Adrenal gland (tissue), 12 donors: ENCODE measurements around the gene CLDN5. TPM values are rescaled to one million over a fixed set of nuclear protein-coding genes. Genes with fewer than 3 reads are reported as not detected.

Experiments used
- DNase-seq, 7 donors: peaks; one replicate each; pipeline ENCODE4 v3.0.0-alpha.2; 2019 to 2020
- H3K27ac ChIP-seq, 5 donors: fragments of 200-600 bp; sonication (generic) in 4 of 5; 1 replicate in 3 of 5; 2 replicates in 2 of 5; pipeline versions ENCODE4 v1.5.1 to v1.8.0; 2016 to 2020; ENCODE audit warnings: mild to moderate bottlenecking in 1 of 5
- H3K27me3 ChIP-seq: fragments of 200-600 bp; 2 replicates; pipeline ENCODE4 v1.8.0; 2021
- H3K36me3 ChIP-seq, 2 donors: fragments of 200-600 bp; replicated peaks in 1 of 2; 1 replicate in 1 of 2; 2 replicates in 1 of 2; pipeline versions ENCODE4 v1.5.1 to v1.8.0; 2018 to 2022
- H3K4me1 ChIP-seq, 2 donors: fragments of 200-600 bp; replicated peaks in 1 of 2; 1 replicate in 1 of 2; 2 replicates in 1 of 2; pipeline versions ENCODE4 v1.5.1 to v1.8.0; 2018 to 2021
- H3K4me3 ChIP-seq, 4 donors: fragments of 200-600 bp; sonication (generic) in 3 of 4; one replicate each; pipeline ENCODE4 v1.5.1; 2016 to 2018
- H3K9me3 ChIP-seq, 3 donors: fragments of 200-600 bp; sonication (generic) in 1 of 3; replicated peaks in 1 of 3; 1 replicate in 2 of 3; 2 replicates in 1 of 3; pipeline versions ENCODE4 v1.5.1 to v1.8.0; 2016 to 2021
- CTCF ChIP-seq, 6 experiments: fragments of 450-650 bp in 4 of 6; fragments of 200-600 bp in 2 of 6; sonication (generic) in 1 of 6; IDR thresholded peaks; 1 replicate in 5 of 6; 2 replicates in 1 of 6; pipeline versions ENCODE4 v1.5.1 to v1.8.0; 2016 to 2021; ENCODE audit warnings: antibody characterized with exemption in 6 of 6, mild to moderate bottlenecking in 2 of 6, moderate library complexity in 1 of 6
- POLR2A ChIP-seq, 2 donors: fragments of 450-650 bp; IDR thresholded peaks; one replicate each; pipeline ENCODE4 v1.6.1; 2017; ENCODE audit warnings: antibody characterized with exemption in 2 of 2, mild to moderate bottlenecking in 2 of 2, moderate library complexity in 1 of 2
- WGBS, 4 donors: extraction: QIAGEN DNeasy Blood & Tissue Kit in 2 of 4; methylation state at CpG; one replicate each; pipeline versions ENCODE4 v1.1.5 to v1.1.7; 2013 to 2017; 5-methylcytosine and 5-hydroxymethylcytosine counted together
- intact Hi-C, 2 donors: fragments of 100-400 bp; cut with DNase I; formaldehyde crosslinking; loops; one replicate each; pipeline versions ENCODE4 v1.14.1 to v1.15.0; 2022 to 2023
- polyA plus RNA-seq, 3 donors: library from polyadenylated mRNA; stranded (reverse); fragments of 200-250 nt in 2 of 3; fragments of 350-450 nt in 1 of 3; fragmentation: Illumina TruSeq in 1 of 3; extraction: RNeasy Lipid Tissue Mini Kit (QIAGEN cat#74804) in 1 of 3; gene quantifications; one replicate each; pipeline ENCODE4 v1.2.3, GENCODE V29; 2013 to 2014
- total RNA-seq, 9 donors: library from RNA; depleted of rRNA in 4 of 9; stranded (reverse); fragments of >200 nt in 4 of 9; fragments of 120-200 nt in 1 of 9; fragmentation: NEBNext Ultra II Directional in 1 of 9; extraction: Animal tissue kit (Norgen Biotek cat#: 25700) in 1 of 9; gene quantifications; one replicate each; pipeline versions ENCODE4 v1.1.0 to v1.2.4, GENCODE V29; 2013 to 2023
- donor health status: healthy with polysubstance abuse.
- donor health status: Bipolar disorder and iron deficiency.
- donor health status: DM: yes; HTN: yes; CAD: no.
- donor health status: DM: no; HTN: no; CAD: no.
- donor health status: DM: no; HTN: no; CAD: no.
- donor health status: DM: yes; HTN: yes; CAD: no.

CLDN5 gene
- total and polyA plus RNA-seq, 12 donors = 0.40 to 122 (median 31.3) TPM

- TF ChIP-seq POLR2A (IDR thresholded peaks at IDR 0.05) (no peak), CTCF (IDR thresholded peaks at IDR 0.05) (no peak)
- WGBS, 4 donors = 84 to 89% (median 88%) methylated on average over 7 of the region's 7 CpGs
- H3K4me3 ChIP-seq = no peak overlapping the region
Measured at GRCh38 chr22:19503367-19503766, 20.8 kb downstream of the CLDN5 start.

GRCh38 chr22:19501897-19502447 is 22.2 kb downstream of the CLDN5 start:
- 88 to 91% (median 89%) methylated on average over 3 of the region's 3 CpGs for WGBS, 4 donors
- no peak for TF ChIP-seq CTCF (IDR thresholded peaks at IDR 0.05)
- no peak for TF ChIP-seq POLR2A (IDR thresholded peaks at IDR 0.05)
- H3K4me3 ChIP-seq = no peak overlapping the region
- H3K4me1 ChIP-seq = no peaks in the 10 kb centered on the region
- no peaks in the 10 kb centered on the region for H3K27me3 ChIP-seq
- H3K36me3 ChIP-seq = no peaks in the 10 kb centered on the region
- DNase-seq = no peak
- no peak overlapping the region for H3K27ac ChIP-seq
- intact Hi-C loops = no loop called here
- no peaks in the 10 kb centered on the region for H3K9me3 ChIP-seq

More at GRCh38 chr22:19503367-19503766, 20.8 kb downstream of the CLDN5 start:
- Histone ChIP-seq H3K27ac (no peak overlapping the region), H3K9me3 (no peaks in the 10 kb centered on the region), H3K27me3 (no peaks in the 10 kb centered on the region), H3K36me3 (no peaks in the 10 kb centered on the region), H3K4me1 (no peaks in the 10 kb centered on the region)
- intact Hi-C loops = no loop called here
- no peak for DNase-seq

- intact Hi-C loops = loop anchor here in 1 of 2 donors (5.0 kb wide), 1 partner anchor 207 kb away; no protein-coding TSS in a partner anchor
- 89 to 100% (median 97%) methylated on average over 1 to 4 of the region's 4 CpGs for WGBS, 4 donors
- TF ChIP-seq CTCF (IDR thresholded peaks at IDR 0.05) (no peak), POLR2A (IDR thresholded peaks at IDR 0.05) (no peak)
Measured at GRCh38 chr22:19499880-19500242, 24.3 kb downstream of the CLDN5 start.

GRCh38 chr22:19499236-19499879 is 24.9 kb downstream of the CLDN5 start:
- no peaks in the 10 kb centered on the region for H3K36me3 ChIP-seq
- no peak overlapping the region for H3K27ac ChIP-seq
- DNase-seq = no peak
- H3K9me3 ChIP-seq = no peaks in the 10 kb centered on the region
- no peak for TF ChIP-seq POLR2A (IDR thresholded peaks at IDR 0.05)
- TF ChIP-seq CTCF (IDR thresholded peaks at IDR 0.05) = no peak
- H3K4me3 ChIP-seq = no peak overlapping the region
- intact Hi-C loops = loop anchor here in 1 of 2 donors (5.0 kb wide), 1 partner anchor 208 kb away; no protein-coding TSS in a partner anchor
- H3K4me1 ChIP-seq = no peaks in the 10 kb centered on the region
- WGBS, 4 donors = 87 to 100% (median 96%) methylated on average over 2 to 7 of the region's 7 CpGs; no CpG with 5 or more reads in 1 of the 4 donors
- no peaks in the 10 kb centered on the region for H3K27me3 ChIP-seq

More at GRCh38 chr22:19499880-19500242, 24.3 kb downstream of the CLDN5 start:
- DNase-seq = no peak
- no peaks in the 10 kb centered on the region for H3K4me1 ChIP-seq
- no peaks in the 10 kb centered on the region for H3K27me3 ChIP-seq
- H3K36me3 ChIP-seq = no peaks in the 10 kb centered on the region
- H3K9me3 ChIP-seq = no peaks in the 10 kb centered on the region
- no peak overlapping the region for H3K27ac ChIP-seq
- no peak overlapping the region for H3K4me3 ChIP-seq
